Fibroblast of skin of left biceps (primary cell): ENCODE results near the gene ARAP3.
"Not testable (repeated sequence)": the region's sequence is repeated elsewhere in the genome, so short reads cannot be mapped to it uniquely, and the experiment has no call there.

Experiments
- DNase-seq, 2 experiments: peaks; one replicate each; pipeline ENCODE4 v3.0.0-alpha.2; 2013; ENCODE audit warnings: low read depth in 2 of 2

The ARAP3 gene, protein sequence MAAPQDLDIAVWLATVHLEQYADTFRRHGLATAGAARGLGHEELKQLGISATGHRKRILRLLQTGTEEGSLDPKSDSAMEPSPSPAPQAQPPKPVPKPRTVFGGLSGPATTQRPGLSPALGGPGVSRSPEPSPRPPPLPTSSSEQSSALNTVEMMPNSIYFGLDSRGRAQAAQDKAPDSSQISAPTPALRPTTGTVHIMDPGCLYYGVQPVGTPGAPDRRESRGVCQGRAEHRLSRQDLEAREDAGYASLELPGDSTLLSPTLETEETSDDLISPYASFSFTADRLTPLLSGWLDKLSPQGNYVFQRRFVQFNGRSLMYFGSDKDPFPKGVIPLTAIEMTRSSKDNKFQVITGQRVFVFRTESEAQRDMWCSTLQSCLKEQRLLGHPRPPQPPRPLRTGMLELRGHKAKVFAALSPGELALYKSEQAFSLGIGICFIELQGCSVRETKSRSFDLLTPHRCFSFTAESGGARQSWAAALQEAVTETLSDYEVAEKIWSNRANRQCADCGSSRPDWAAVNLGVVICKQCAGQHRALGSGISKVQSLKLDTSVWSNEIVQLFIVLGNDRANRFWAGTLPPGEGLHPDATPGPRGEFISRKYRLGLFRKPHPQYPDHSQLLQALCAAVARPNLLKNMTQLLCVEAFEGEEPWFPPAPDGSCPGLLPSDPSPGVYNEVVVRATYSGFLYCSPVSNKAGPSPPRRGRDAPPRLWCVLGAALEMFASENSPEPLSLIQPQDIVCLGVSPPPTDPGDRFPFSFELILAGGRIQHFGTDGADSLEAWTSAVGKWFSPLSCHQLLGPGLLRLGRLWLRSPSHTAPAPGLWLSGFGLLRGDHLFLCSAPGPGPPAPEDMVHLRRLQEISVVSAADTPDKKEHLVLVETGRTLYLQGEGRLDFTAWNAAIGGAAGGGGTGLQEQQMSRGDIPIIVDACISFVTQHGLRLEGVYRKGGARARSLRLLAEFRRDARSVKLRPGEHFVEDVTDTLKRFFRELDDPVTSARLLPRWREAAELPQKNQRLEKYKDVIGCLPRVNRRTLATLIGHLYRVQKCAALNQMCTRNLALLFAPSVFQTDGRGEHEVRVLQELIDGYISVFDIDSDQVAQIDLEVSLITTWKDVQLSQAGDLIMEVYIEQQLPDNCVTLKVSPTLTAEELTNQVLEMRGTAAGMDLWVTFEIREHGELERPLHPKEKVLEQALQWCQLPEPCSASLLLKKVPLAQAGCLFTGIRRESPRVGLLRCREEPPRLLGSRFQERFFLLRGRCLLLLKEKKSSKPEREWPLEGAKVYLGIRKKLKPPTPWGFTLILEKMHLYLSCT (N-terminal part only)

DNA sequence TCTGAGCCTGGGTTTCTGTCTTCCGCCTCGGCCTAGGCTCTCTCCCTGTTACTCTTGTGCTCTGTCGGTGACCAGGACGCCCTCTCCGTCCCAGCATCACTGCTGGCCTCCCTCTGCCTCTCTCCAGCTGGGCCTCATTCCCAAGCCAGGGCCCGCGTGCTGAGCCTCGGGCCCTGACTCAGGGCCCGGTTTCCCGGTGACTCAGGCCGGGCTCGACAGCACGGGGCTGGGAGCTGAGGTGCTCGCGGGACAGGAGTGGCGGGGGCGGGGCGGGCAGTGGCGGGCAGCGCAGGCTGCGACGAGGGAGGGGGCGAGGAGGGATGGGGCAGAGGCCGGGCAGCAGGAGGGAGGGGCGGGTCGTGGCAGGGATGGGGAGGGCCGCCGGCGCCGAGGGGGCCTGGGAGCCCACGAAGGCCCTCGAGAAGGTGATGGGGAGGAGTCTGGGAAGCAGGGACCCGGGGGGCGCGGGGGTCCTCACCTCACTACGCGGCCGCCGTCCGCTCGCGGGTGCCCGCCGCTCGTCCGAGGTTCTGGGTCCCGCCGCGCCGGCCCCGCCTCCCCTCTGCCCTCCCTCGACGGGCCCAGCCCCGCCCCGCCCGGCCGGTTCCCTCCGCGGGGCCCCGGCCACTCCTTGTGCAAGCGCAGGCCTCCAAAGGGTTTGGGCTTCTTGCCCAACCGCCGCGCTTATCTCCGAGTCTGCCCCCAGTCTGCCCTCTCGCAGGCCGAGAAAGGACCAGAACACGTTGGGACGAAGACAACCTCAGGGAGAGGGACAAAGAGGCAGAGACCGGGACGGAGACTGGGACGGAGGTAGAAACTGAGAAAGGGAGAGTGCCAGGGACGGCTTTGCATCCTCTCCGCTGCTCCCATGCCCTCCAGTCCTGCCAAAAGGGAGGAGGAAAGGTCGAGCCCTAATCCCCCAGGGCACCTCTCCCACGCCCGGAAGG lies at the start of gene ARAP3:
ARAP3 (minus strand) TSS at position 536 of the 947 bp plus-strand sequence. CDS start 1,744 bp downstream, outside the sequence.
- DNase-seq = peak; percentile 40 to 49

DNA sequence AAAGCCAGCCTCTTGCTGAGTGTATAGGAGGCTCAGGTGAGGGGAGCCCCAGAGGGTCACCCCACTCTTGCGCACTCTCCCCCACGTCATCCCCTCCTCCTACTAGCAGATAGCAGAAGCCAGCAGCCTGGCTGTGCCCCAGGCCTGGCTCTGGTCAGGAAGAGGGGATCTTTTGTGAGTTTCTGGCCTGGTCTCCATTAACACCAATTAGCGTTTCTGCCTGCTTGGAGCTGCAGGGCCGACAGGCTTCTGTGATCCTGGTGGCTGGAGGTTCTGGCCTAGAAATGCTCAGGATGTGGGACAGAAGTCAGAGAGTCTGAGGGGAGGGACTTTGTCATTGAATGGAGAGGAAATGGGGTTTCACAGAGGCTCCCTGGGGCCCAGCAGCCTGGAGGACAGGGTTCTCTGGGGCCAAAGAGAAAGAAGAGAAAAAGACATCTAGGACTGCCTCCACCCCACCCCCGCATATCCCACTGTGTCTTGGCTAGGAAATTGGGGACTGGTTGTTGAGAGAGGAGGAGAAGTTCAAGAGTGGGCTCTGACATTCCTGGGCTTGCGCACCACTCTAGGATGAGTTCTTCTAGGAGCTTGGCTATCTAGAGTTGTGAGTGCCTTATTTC lies 47.5 kb upstream of the ARAP3 start:
- DNase-seq = no peak

DNA sequence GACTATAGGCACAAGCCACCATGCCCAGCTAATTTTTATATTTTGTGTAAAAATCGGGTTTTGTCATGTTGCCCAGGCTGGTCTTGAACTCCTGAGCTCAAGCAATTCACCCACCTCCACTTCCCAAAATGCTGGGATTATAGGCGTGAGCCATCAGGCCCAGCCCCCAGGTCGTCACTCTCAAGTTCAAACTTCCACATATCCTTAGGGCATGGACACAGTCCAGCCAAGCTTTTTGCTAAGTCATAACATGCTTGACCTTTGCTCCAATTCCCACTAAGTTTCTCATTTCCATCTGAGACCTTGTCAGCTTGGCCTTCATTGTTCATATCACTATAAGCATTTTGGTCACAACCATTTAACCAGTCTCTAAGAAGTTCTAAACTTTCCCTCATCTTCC lies 43.9 kb upstream of the ARAP3 start:
- DNase-seq = no peak

DNA sequence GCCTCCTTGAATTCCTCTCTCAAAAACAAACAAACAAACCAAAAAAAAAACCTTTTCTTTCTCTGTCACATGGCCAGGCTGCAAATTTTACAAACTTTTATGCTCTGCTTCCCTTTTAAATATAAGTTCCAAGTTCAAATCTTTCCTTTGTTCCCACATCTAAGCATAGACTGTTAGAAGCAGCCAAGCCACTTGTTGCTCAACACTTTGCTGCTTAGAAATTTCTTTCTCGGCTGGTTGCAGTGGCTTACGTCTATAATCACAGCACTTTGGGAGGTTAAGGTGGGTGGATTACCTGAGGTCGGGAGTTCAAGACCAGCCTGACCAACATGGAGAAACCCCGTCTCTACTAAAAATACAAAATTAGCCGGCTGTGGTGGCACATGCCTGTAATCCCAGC lies 43.1 kb upstream of the ARAP3 start:
- DNase-seq = not testable (repeated sequence)

DNA sequence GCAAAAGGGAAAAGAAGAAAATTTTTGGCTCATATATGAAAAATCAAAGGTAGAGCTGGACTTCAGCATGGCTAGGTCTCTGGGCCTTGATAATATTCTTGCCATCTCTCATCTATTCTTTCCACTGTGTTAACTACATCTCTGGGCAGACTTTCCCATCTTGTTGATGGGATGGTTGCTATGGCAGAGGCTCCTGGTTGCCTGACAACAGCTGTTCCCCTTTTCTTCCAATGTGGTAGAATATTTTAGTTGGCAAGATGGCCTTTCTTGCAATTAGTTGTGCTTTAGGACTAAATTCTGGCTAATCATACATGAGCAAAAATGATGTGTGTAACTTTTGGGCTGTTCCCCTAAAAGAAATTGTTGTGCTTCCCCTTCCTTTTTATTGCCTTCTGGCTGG lies 40.2 kb upstream of the ARAP3 start:
- no peak for DNase-seq

DNA sequence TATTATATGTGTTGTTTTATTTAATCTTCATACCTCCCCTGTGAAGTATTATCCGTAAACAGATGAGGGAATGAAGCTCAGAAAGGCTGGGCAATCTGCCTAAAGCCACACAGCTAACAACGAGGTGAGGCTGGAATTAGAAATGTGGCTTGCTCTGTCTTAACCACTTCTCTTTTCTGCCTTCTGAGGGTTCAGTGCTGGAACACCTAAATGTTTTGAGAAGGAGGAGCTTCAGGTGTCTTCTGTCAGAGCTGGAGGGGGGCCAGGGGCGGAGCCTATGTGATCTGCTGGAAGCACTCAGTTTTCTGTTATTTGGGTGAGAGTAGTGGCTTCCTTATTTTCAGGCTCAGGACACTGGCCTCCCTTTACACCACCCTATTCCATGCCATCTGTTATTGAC lies 35.0 kb upstream of the ARAP3 start:
- no peak for DNase-seq

DNA sequence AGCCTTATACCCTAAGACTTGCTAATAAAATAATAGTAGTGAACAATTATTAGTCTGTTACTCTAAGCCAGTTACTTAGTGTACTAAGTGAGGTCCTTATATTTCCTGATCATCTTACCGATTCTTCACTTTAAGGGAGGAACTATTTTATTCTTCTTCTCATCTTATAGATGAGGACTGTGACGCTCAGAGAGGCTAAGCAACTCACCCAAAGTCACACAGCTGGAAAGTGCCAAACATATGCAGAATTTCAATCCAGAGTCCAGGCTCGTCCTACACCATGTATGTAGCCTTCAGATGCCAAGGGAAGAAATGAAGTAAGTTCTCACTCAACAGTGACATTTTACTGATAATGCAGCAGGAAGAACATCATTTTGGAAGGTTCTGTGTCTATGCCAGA lies 34.4 kb upstream of the ARAP3 start:
- DNase-seq = no peak

DNA sequence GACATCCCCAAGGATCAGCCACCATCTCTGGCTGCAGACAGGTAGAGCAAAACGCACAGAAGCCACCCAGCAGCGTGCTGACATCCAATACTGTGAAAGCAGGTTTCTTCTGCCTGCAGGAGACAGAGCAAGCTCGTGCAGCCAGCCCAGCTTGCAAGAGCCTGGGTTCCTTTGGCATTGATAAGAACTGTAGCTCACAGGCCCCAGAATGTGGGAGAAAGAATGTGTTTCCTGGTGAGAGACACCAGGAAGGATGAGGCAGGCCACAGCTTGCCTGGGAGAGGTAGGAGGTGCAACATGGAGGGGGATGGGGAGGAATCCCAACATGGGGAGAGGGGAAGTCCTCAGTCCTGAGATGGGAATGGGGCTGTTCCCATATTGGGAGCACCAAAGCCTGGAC lies 34.0 kb upstream of the ARAP3 start:
- DNase-seq = no peak

DNA sequence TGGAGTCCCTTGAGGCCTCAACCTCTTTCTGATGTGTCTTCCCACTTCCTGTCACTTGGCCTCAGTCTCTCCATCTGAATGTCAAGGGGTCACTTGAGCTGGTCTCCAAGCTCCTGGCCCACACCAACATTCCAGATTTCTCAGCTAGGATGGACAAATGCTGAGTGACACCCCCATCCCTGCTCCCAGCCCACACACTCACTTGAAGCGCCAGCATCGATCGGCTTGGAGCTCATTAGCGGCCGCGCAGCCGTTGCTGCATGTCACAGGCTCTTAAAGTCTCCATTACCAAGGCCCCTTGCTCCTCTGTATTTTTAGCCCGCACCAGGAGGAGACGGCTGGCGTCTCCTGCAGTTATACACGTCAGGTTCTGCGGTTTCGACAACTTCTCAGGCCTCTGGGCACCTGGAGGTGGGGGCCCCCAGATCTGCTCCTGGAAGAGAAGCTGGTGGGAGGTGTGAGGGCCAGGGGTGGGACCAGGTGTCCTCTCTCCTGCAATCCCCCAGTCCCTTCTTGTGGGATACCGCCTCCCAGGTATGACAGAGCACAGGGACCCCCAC lies 33.4 kb upstream of the ARAP3 start:
- no peak for DNase-seq

DNA sequence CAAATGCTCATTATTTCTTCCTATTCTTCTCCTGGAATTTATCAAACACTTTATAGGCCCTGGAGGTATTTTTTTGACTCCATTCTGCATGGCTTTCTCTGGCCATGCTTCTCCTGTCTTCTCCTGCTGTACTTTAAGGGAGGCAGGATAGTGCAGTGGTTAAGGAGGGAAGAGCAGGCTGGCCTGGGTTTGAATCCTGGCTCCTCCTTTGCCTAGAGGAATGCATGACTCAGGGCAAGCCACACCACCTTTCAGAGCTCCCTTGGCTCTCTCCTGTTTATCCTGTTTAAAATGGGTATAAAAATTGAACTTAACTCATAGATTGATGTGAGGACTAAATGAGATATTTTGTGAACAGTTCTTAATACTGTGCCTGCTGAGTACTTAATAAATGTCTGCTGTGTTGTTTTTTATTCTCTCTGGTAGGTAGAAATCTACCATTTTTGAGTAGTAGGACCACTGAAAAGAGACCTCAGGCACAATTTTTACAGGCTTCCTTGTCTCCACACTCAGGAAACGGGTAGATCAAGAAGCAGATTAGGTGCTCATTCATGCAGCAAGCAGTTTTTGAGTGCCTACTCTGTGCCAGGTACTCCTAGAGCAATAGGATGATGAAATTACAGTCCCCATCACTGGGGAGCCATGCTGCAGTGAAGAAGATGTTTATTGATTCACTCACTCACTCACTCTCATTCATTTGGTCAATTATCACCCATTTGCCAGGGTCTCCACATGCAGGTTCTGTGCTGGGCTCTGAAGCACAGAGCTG lies 32.7 kb upstream of the ARAP3 start:
- DNase-seq = no peak

DNA sequence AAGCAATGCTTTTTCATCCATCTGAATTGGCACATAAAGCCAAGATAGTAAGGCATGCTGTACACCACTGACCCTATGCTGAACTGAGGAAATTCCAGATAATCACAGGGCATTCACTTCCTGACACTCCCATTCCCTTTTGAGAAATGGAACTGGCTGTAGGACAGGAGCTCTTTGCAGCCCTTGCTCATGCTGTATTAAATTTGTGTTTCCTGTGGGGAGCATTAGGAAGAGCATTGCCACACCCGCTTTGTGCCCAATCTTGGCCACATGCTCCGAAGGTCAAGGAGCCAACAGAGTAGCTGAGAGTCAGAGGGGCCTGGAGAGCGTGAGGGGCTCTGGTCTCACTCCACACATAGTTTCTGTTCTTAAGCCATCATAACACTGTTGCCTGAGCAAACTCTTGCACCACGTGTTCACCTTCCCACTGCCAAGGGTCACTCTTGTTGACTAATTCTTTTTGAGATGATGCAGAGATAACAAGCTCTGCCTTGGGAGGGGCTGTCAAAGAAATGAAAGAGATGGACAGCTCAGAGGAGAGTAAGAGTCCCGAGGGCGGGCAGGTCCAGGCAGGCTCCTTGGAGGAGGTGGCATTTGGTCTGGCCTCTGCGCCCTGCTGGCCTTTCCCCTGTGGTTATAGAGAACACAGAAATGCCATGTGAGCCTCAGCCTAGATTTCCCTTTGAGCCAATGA lies 31.7 kb upstream of the ARAP3 start:
- no peak for DNase-seq

DNA sequence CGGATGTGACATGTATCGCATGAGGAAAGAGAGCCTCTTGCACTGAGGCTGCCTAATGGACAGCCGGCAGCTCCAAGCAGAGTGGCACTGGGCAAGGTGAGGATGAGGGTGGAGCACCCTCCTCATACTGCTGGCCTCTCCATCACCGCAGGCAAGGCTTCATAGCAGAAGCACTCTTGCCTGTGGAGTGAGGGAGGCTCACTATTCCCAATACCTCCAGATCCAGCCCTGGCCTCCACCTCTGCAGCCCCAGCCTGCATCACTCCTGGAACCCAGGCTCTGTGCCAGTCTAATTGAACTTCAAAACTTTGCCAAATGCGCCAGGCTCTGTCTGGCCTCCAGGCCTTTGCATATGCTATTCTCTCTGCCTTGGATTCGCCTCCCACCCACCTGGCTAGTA lies 29.7 kb upstream of the ARAP3 start:
- DNase-seq = no peak

DNA sequence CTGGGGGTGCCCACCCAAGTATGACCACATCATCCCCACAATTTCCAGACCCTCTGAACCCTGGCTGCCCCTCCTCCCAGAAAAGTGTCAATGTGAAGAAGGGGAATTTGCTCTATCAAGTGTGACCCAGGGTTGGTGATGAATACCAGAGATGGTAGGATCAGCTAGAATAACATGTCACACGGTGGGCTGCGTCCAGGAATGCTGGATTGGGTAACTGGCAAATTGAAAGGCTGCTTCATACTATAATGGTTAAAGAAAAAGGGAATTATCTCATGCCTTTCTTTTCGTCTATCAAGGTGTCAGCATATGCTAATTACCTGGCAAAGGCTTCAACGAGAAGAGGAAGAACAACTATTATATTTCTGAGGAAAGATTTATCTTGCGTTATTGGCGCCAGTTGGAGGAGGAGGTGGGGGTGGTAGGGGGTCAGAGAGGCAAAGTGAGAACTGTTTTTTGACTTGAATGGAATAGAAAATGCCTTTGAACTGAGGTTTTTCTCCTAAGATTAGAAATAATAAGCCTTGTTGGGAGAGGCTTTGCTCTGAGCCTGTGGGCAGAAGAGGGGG lies 27.8 kb upstream of the ARAP3 start:
- DNase-seq = no peak

DNA sequence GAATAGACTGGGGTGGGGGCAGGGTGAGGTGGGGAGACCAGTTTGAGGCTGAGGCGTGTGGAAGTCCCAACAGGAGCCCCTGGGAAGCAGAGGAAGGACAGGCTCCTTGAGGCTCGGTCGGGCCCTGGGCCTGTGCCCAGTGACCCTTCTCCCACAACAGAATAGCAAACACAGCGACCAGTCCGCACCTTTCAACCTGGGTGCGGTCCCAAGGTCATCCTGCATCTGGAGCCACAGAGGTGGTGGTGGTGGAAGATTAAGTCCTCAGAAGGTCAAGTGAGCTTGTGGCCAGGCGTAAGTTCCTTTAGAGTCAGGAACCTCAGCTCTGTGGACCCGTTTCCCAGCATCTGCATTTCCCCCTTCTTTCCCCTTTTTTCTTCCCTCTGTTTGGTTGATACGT lies 26.0 kb upstream of the ARAP3 start:
- no peak for DNase-seq

DNA sequence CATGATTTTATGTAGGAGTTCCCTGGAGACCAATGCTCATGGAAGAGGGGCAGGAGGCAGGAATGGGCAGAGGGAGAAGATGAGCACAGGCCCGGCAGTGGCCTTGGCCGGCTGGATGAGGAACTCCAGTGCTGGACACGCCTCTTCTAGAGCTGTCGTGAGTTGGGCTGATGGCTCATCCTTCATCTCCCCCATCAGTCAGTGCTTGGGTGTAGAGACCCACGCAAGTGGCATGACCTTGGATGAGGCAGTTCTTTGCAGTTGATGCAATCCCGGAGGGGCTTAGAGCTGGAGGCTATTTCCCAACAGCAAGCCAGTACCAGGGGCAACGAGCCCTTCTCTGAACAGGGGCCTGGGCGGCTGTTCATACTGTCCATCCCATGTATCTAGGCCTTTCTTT lies 25.5 kb upstream of the ARAP3 start:
- no peak for DNase-seq

DNA sequence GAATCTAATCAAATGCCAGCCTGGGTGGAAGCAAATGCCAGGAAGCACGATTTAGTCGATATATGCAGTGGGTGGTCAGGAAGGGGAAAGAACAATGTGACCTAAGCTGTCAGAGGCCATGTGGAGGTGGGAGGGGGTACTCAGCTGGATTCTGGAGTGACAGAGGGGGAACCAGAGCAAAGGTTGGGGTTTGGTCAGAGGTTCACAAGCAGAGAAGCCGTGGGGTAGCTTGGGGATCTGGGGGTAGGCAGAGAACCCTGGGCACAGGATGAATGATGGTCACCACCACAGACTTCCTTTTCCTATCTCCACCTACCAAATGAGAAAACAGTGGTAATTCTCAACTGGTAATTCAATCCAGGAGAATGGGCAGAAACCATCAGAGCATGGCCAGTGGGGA lies 24.1 kb upstream of the ARAP3 start:
- DNase-seq = no peak

DNA sequence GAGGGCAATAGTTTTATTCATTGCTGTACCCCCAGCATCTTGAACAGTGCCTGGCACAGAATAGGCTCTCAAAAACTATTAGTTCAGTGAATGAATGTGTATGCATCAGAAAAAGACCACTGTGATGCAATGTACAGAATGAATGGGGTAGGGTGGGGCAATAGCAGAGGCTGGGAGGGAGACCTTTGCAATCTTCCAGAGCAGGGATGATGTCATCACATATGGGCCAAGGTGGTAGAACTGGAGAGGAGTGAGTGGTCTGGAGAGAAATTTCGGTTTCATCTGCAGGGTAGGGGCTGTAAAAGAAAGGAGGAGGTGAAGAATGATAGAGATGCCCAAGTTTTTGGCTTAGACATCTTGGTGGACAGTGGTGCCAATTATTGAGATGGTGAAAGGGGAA lies 23.4 kb upstream of the ARAP3 start:
- no peak for DNase-seq

DNA sequence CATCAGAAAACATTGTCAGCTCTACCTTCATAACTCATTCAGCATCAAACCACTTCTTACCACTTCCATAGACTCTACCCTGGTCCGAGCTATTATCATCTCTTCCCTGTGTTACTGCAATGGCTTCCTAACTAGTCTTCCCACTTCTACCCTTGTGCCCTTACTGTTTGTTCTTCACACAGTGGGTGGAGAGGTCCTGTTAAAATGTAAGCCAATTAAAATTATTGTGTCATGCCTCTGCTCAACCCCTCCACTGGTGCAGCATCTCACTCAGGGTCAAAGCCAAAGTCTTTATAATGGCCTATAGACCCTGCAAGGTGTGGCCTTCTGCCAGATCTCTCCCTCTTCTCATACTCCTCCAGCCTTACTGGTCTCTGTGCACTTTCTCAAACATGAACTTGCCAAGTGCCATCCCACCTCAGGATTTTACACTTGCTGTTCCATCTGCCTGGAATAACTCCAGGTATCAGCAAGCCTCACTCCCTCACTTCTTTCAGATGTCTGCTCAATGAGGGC lies 22.8 kb upstream of the ARAP3 start:
- DNase-seq = no peak
